ENCODE measurements around the gene EBI3.

GRCh38 chr19:4232614-4233281 lies 3.4 kb downstream of the EBI3 start:
- TF ChIP-seq CTCF (IDR thresholded peaks at IDR 0.05) (no peak), POLR2A (IDR thresholded peaks at IDR 0.05) (no peak)
